ENCODE results near the gene PLEK.
"Not testable (repeated sequence)": the region's sequence is repeated elsewhere in the genome, so short reads cannot be mapped to it uniquely, and the experiment has no call there.

PLEK gene

GRCh38 chr2:68418855-68419254, 53.8 kb downstream of the PLEK start:
- DNase-seq = no peak

- no peak for DNase-seq
These were observed 55.3 kb downstream of the PLEK start for GRCh38 chr2:68420254-68420910.

DNA sequence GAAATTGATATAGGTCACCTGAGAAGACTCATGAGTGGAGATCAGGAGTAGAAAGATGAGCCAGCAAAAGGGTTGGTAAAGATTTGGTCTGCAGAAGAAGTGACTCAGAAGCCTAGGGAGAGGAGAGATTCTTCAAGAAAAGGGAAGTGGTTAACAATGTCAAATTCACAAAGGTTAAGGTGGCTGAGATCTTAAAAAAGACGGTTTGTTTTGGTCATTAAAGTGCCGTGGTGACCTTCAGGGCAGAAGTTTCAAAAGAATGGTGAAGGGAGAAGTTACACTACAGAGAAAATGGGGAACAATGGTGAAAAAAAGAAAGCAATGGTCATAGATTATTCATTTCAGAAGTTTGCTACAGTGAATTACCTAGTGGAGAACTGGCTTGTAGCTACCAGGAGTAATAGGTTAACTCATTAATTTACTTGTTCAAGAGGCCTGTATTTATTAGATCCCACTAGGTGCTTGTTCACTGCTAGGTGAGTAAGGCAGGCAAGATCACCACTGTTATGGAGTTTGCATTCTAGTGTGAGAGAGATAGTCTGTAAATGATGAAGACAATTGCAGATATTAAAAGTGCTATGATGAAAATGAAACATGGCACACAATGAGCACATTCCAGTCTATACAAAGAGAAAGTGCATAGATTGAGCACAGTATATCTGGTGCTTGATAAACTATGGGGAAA, 59.0 kb downstream of the PLEK start:
- DNase-seq = no peak

- no peak for DNase-seq
These were observed 60.4 kb downstream of the PLEK start for GRCh38 chr2:68425503-68425902.

DNA sequence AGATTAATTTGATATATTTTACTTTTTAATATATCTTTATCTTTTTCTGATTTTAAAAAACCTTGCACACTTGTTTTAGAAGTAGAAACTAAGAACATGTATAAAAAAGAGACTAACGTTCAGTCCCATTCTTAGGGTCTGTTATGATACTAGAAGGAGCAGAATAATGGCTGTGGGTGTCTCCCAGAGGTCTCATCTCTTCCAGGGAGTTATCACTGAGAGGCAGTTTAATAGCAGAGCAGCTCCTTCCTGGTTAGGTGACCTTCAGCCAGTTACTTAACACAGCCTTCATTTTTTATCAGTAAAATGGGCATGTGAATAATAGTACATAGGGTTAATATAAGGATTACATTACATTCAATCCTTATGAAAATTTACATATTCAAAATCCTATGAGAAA, 61.4 kb downstream of the PLEK start:
- DNase-seq = no peak

- no peak for DNase-seq
These were observed 61.9 kb downstream of the PLEK start for GRCh38 chr2:68426848-68427579.

GRCh38 chr2:68428126-68428525, 63.0 kb downstream of the PLEK start:
- DNase-seq = no peak

- no peak for DNase-seq
These were observed 63.7 kb downstream of the PLEK start for GRCh38 chr2:68428746-68429145.

- DNase-seq = no peak
These were observed 64.3 kb downstream of the PLEK start for GRCh38 chr2:68429311-68429826.

- DNase-seq = no peak
These were observed 66.4 kb downstream of the PLEK start for GRCh38 chr2:68431316-68431972.

GRCh38 chr2:68432696-68433658, 67.9 kb downstream of the PLEK start:
- no peak for DNase-seq

DNA sequence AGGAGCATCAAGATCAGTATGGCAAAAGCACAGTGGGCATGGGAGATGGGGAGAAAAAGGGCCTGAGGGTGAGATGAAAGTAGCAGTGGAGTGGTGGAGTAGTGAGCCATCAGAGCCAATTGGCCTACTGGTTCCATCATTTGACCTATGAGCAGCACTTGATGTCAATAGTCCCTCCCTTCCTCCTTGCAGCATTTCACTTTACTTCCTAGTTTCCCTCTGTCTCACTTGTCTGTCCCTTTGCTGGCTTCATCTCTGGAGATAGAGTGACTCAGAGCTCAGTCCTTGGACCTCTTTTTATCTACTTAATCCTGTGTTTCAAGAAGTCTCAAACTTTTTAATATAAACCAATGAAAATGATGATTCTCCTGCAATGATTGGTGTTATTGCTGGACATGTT, 69.9 kb downstream of the PLEK start:
- DNase-seq = no peak

GRCh38 chr2:68435615-68436014, 70.5 kb downstream of the PLEK start:
- DNase-seq = no peak

DNA sequence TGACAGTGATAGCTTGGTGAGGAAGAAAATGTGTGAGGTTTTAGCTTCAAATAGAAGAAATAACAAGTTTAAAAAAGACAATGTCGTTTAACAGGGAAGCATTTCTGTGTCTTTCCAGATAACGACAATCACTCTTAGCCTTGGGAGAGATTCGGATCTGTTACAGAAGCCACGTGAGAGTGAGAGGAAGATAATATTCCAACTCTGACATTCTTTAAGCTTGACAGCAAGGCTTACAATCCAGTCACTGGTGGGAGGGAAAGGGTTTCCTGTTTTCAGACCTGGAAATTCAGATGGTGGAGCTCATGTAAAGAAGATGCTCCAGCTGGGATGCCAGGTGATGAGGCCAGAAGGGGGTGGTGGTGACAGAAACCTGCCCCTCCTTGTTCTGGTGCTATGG, 71.2 kb downstream of the PLEK start:
- no peak for DNase-seq

DNA sequence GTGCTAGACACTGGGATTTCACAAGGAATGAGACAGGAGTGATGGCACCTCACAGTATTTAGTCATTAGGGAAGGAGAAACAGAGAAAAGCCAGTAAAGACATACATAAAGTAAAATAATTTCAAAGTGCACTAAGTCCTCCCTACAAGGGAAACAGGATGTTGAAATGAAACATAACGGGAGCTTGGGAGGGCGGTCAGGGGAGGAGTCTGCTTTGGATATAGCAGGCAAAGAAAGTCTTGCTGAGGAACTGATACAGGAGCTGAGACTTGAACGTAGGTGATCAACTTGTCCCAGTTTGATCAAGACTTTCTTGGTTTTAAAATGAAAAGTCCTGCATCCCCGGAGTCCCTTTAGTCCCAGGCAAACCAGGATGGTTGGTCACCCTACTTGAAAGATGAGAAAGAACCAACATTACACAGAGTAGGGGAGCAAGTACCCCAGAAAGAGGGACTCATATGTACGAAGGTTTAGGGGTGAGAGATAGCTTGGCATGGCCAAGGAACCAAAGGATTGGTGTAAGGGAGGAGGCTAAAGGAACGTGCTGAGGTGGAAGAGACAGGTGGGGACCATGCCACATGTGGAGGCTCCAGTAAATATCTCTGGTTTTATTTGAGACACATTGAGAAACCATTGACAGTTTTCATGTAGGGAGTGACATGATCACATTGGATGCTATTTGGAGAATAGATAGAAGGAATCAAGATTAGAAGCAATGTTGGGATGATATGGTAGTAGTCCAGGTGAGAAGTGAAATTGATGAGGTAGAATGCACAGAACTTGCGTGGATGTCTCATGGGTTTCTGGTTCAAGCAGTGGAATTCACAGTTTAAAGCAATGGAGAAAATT, 73.6 kb downstream of the PLEK start:
- DNase-seq = no peak

DNA sequence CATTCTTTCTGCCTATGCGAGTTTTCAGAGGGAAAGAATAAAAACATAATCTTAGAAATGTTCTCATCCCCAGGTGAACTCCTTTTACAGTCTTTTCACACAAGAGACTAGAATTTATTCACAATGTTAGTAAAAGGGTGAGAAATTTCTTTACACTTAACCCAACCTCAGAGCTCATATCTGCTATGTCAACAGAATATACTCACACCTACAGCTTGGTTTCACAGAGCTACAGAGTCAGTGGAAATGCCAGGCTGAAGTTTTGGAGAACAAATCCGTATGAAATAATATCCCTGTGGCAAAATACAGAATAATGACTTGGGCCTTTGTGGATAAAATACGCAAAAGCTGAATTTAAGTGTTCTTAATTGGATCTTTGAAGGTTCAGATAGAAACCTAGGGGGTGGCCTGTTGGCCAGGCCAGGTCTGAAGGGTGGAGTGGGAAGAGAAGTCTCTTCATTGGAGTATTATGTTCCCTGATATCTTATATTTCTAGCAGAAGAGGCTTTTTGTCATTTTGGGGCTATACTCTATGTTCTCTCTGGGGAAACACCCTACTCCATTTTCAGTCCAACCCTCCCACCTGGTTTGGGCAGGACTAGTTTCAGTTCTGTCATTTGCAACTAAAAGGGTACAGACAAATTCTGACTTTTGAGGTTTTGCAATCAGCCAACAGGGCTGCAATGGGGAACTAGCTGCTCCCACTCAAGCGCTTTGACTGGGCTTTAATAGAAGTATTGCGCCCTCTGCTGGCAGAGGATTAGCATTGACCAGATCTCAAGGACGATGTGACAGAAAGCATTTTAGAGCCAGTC, 76.3 kb downstream of the PLEK start:
- DNase-seq = peak; percentile 87

DNA sequence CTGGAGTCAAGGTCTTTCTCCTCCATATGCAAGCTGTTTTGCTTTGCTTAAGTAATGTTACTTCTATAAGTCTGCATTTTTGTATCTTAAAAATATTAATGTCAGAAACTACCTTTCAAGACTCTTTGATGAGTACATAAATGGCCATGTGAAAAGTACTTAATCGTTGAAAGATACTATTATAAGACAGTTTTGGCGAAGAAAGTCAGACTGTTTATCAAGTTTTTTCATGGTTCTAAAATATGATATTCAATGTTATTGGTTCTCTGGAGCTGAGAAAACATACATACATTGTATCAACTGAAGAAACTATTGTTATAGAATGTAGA, 76.9 kb downstream of the PLEK start:
- no peak for DNase-seq

DNA sequence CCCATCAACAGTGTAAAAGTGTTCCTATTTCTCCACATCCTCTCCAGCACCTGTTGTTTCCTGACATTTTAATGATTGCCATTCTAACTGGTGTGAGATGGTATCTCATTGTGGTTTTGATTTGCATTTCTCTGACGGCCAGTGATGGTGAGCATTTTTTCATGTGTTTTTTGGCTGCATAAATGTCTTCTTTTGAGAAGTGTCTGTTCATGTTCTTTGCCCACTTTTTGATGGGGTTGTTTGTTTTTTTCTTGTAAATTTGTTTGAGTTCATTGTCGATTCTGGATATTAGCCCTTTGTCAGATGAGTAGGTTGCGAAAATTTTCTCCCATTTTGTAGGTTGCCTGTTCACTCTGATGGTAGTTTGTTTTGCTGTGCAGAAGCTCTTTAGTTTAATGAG, 81.3 kb downstream of the PLEK start:
- not testable (repeated sequence) for DNase-seq

Data from NCI-H1436 (cell line).